NCI-H2227 (cell line): ENCODE results near the gene SRR.
"Not testable (repeated sequence)": the region's sequence is repeated elsewhere in the genome, so short reads cannot be mapped to it uniquely, and the experiment has no call there.

ENCODE experiments used
- DNase-seq: peaks from one replicate; lab custom pipeline; 2025; ENCODE audit not compliant: unreplicated experiment; lab: John Stamatoyannopoulos, UW

SRR gene

DNA sequence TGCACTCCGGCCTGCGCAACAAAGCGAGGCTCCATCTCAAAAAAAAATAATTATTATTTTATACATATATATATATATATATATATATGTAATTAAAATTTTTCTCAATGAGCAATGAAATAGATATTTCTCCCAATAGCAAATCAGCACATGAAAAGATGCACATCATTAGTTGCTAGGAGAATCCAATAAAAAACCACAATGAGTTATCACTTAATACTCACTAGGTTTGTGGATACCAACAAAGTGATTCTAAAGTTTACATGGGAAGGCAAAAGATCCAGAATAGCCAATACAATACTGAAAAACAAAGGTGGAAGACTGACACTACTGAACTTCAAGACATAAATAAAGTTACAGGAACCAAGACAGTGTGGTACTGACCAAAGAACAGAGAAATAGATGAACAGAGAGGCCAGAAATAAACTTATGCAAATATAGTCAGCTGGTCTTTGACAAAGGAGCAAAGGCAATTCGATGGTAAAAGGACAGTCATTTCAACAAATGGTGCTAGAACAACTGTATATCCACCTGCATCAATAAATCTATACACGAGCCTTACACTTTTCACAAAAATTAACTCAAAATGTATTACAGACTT is 13.8 kb upstream of the SRR start:
- no peak for DNase-seq

GRCh38 chr17:2292100-2292499 is 11.7 kb upstream of the SRR start:
- no peak for DNase-seq

DNA sequence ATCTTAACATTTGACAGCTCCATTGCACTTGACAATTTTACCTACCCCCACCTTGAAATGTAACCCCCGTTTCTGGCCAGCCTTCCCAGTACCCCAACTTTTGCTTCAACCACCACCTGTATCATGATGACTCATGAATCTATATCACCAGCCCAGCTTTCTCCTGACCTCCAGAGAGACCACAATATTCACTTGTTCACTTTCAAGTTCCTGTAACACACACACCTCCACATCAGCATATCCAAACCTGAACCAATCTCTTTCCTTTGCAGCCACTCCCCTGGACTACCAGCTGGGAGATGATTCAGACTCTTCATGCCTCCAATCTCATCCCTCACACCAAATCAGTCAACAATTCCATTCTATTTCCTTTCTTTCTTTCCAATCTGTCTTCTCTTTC is 8.2 kb upstream of the SRR start:
- DNase-seq = no peak

DNA sequence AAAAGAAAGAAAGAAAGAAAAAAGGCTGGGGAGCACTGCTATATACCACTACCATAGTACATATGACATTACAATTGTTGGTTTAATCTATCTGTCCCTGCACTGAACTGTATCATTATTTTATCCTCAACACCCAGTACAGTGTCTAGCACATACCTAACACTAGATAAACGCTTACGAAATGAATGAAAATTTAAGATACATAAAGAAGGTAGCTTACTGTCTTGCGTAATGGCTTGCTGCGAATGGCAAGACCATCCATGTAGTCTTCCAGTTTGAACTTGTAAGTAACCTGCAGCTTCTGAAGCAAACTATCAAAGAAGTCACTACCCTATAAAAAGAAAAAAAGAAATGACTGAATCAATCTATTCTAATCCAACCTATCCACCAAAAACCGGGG is 6.7 kb upstream of the SRR start:
- DNase-seq = no peak

DNA sequence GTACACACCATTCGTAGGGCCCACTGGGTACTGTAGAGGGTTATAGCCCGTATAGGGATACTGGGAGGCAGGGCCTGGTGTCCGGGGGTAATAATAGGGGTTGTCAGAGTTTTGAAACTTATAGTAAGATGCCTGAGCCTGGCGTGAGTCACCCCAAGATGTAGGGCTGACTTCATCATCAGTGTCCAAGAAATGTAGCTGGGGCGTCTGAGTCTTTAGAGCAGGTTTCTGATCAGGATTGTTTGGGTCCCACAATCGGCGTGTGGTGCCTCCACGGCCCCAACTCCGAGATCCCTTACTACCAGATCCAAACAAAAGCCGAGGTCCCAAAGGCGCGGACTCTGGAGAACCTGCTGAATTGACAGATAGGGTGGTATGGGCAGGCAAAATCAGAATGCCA is 4.6 kb upstream of the SRR start:
- DNase-seq = no peak

- no peak for DNase-seq
Observed at GRCh38 chr17:2299756-2300155, 4.0 kb upstream of the SRR start.

- DNase-seq = no peak
Observed at GRCh38 chr17:2302778-2303203, 959 bp upstream of the SRR start.

DNA sequence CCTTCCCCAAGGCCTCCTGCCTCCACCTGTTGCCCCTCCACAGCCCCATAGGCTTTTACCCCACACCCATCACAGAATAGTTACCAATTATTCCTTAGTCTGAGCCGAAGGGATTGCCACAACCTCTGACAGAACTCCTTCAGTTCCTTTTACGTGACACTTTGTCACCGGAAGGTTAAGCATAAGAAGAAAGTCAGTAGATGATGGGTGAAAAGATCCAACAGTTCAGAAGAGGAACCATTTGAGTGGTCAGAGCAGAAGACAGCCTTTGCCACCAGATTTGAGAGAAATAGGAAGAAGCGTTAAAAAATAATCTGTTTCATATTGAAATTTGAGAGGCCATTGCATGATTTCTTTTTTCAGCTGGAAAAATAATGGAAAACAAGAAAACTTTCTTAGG is 1.2 kb downstream of the SRR start:
- DNase-seq = no peak

DNA sequence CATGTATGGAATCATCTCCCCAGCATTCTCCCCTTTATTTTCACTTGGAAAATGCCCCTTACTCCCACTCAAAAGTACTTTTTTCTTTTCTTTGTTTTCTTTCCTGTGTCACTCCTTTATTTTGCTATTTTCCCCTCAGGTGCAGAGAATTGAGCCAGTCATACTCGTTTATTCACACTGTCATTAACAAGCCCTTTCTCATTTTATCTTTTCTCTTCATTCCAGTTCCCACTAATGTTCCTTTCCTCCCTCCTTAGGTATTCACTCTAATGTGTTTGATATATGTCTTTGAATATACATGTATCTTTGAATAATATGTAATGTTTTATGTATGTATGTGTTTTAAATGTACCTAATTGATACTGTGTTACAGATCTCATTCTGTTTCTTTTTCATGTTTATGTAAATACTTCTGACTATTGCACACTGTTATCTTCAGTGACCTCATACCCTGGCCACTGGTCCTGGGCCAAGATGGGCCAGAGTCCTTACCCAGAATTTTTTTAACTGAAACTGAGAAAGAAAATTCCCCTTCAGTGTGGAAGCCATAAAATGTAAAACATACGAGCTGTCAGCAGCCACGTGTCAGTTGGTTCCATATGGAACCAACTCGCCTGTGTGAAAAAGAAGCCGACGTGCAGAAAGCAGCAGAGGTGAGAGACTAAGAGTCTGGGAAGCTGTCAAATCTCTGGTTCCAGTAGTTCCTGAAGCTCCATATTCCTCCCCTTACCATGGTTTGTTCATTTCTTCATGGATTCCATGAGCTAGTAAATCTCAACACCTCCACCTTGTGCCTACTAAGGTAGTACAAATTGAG is 5.8 kb downstream of the SRR start:
- DNase-seq = no peak

GRCh38 chr17:2312736-2313135 is 9.0 kb downstream of the SRR start:
- DNase-seq = no peak

- DNase-seq = not testable (repeated sequence)
Observed at GRCh38 chr17:2316916-2317205, 13.1 kb downstream of the SRR start.

GRCh38 chr17:2317796-2318195 is 14.0 kb downstream of the SRR start:
- DNase-seq = no peak

- DNase-seq = no peak
Observed at GRCh38 chr17:2319051-2319450, 15.3 kb downstream of the SRR start.

GRCh38 chr17:2321399-2321798 is 17.6 kb downstream of the SRR start:
- no peak for DNase-seq

- DNase-seq = no peak
Observed at GRCh38 chr17:2323629-2324314, 20.0 kb downstream of the SRR start.

GRCh38 chr17:2331303-2331702 is 27.6 kb downstream of the SRR start:
- no peak for DNase-seq

DNA sequence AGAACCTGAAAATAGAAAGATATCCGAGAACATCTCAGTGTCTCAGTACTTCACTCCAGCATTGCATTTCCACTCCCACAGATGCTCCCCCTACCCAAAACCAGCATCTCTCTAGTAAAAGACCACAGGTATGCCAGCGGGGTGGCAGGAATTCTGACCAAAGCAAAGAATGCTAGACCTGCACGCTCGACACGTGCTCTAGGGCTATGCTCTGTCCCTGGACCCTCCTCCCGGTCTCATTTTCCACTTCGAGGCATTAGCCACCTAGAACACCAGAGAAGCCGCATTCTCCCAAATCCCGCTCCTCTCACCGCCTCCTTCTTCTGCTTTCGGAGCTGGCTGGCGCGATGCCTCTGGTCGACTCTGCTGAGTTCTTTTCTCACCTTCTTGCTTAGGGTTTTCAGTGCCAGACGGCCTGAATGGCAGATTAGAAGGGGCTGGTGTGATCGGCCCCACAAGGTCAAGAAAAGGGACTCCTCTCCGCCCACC is 32.0 kb downstream of the SRR start:
- DNase-seq = no peak

GRCh38 chr17:2336215-2336851 is 32.6 kb downstream of the SRR start, which contains the start of gene TSR1:
Gene TSR1, minus strand, starts transcription at chr17:2336457. Its CDS starts 30 bp downstream, at chr17:2336427.
- DNase-seq = peak; percentile 90

DNA sequence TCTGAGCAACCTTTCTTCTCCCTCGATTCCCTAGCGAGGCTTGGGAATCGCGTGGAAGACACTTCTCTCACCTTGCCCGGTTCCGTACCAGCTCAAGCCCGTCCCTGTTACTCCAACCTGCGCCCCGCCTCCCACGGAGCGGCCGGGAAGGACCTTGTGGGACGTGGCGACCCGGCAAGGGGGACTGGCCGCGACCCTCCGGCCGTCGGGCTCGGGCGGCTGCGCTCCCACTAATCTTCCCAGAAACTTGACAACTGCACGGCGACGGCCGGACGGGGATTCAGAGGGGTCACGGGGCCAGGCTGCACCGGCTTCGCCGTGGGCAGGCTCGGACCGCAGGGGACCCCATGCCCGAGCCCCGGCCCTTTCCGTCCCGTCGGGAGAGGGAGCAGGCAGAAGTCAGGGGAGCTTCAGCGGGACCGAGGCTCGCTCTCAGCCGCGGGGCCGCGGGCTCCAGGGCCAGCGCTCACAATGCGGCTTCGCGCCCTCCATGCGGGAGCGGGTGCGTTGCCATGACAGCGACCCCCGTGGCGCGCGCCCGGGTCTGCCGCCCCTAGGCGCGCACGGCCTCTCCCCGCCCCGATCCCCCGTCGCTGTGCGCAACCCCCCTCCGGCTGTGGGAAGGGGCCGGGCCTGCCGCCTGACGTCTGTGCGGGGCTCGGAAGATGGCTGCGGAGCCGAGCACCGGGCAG is 33.2 kb downstream of the SRR start, which contains the start of gene SGSM2:
SGSM2 (plus strand) TSS at position 650 of the 692 bp plus-strand sequence. CDS start 188 bp downstream, outside the sequence.
- peak; percentile 68 for DNase-seq

DNA sequence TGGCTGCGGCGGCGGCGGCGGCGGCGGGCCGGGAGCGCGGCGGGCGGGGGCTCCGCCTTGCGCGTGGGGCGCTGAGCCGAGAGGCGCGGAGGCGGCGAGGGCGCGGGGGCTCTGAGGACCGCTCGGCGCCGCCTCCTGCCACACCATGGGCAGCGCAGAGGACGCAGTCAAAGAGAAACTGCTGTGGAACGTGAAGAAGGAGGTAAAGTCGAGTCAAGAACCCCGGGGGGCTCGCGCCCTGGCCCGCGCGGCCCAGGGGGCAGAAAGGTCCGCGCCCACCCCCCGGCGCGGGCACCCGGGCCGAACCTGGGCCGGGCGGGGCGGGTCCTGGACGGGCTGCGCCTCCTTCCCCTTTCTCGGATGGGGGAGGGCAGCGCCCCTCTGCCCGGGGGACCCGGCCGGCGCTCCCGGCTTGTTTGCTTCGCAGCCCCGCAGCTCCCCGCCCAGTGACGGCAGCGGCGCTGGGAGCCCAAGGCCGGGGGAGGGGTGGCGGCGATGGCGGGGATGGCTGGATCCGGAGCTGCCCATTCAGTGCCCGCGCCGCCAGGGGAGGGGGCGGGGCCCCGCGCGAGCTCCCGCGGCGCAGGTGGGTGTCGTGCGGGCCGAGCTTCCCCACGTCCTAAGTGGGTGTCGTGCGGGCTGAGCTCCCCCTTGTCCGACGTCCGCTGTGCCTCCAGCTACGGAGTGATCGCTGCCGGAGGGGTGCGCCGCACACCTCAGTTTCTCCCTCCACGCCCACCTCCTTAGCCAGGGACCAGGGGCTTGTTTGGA is 34.0 kb downstream of the SRR start:
- peak; percentile 66 for DNase-seq
